ENCODE data around the gene RGS2.

Gene RGS2
- 13.7 to 294 (median 31.1) reads per million in 9 experiments for total RNA-seq

- peak; percentile 80 to 85 (median 83) for DNase-seq
- H3K4me3 Mint-ChIP-seq, result peak within 1 kb of the TSS; percentile 97 to 100
- H3K27ac Mint-ChIP-seq, result peak within 1 kb of the TSS; percentile 98 to 100
- peak; percentile 82 for ATAC-seq (replicated peaks)
- H3K4me1 Mint-ChIP-seq (ENCODE audit: low read depth in 2 of 2), result peaks cover 28 to 29% of the 10 kb centered on the region in 2 donors
- H3K27me3 Mint-ChIP-seq, result no peaks in the 10 kb centered on the region
- no peaks in the 10 kb centered on the region for H3K9me3 Mint-ChIP-seq
- H3K36me3 Mint-ChIP-seq (ENCODE audit: insufficient read depth), result peaks cover 58% of the 10 kb centered on the region
These were observed at the start of gene RGS2 for GRCh38 chr1:192808518-192809306. TSS of gene RGS2 (plus strand) at chr1:192809039. CDS start at chr1:192809072, 33 bp downstream.

GRCh38 chr1:192759104-192759503 is 49.7 kb upstream of the RGS2 start:
- H3K4me1 Mint-ChIP-seq (ENCODE audit: low read depth in 2 of 2), result peaks cover 0 to 2% of the 10 kb centered on the region in 2 donors
- no peak for DNase-seq

GRCh38 chr1:192762265-192762664 is 46.6 kb upstream of the RGS2 start:
- H3K4me3 Mint-ChIP-seq, result no peak overlapping the region
- no peaks in the 10 kb centered on the region for H3K4me1 Mint-ChIP-seq (ENCODE audit: low read depth in 2 of 2)
- DNase-seq, result no peak
- ATAC-seq (replicated peaks), result no peak
- H3K36me3 Mint-ChIP-seq (ENCODE audit: insufficient read depth), result no peaks in the 10 kb centered on the region
- no peaks in the 10 kb centered on the region for H3K9me3 Mint-ChIP-seq
- no peak overlapping the region for H3K27ac Mint-ChIP-seq
- H3K27me3 Mint-ChIP-seq, result peaks cover 14 to 19% of the 10 kb centered on the region in 2 donors

More at GRCh38 chr1:192759104-192759503, 49.7 kb upstream of the RGS2 start:
- Mint-ChIP-seq H3K4me3 (no peak overlapping the region), H3K9me3 (no peaks in the 10 kb centered on the region), H3K36me3 (ENCODE audit: insufficient read depth) (no peaks in the 10 kb centered on the region), H3K27ac (no peak overlapping the region), H3K27me3 (peaks cover 7 to 19% of the 10 kb centered on the region in 2 donors)
- no peak for ATAC-seq (replicated peaks)

- H3K4me3 Mint-ChIP-seq, result no peak overlapping the region
These were observed 45.6 kb upstream of the RGS2 start for GRCh38 chr1:192763243-192763642.

GRCh38 chr1:192763756-192764155 is 45.1 kb upstream of the RGS2 start:
- DNase-seq (no peak), ATAC-seq (replicated peaks) (no peak)
- Mint-ChIP-seq H3K36me3 (ENCODE audit: insufficient read depth) (no peaks in the 10 kb centered on the region), H3K9me3 (no peaks in the 10 kb centered on the region), H3K4me3 (no peak overlapping the region), H3K4me1 (ENCODE audit: low read depth in 2 of 2) (no peaks in the 10 kb centered on the region), H3K27ac (no peak overlapping the region), H3K27me3 (peaks cover 15 to 17% of the 10 kb centered on the region in 2 donors)

More at GRCh38 chr1:192763243-192763642, 45.6 kb upstream of the RGS2 start:
- H3K4me1 Mint-ChIP-seq (ENCODE audit: low read depth in 2 of 2), result no peaks in the 10 kb centered on the region
- no peaks in the 10 kb centered on the region for H3K9me3 Mint-ChIP-seq
- no peak overlapping the region for H3K27ac Mint-ChIP-seq
- no peaks in the 10 kb centered on the region for H3K36me3 Mint-ChIP-seq (ENCODE audit: insufficient read depth)
- ATAC-seq (replicated peaks) (no peak), DNase-seq (no peak)
- peaks cover 14 to 19% of the 10 kb centered on the region in 2 donors for H3K27me3 Mint-ChIP-seq

- H3K4me1 Mint-ChIP-seq (ENCODE audit: low read depth in 2 of 2), result no peaks in the 10 kb centered on the region
- H3K4me3 Mint-ChIP-seq, result no peak overlapping the region
- no peak overlapping the region for H3K27ac Mint-ChIP-seq
- no peaks in the 10 kb centered on the region for H3K36me3 Mint-ChIP-seq (ENCODE audit: insufficient read depth)
- H3K27me3 Mint-ChIP-seq, result peaks cover 17% of the 10 kb centered on the region in 2 donors
- no peaks in the 10 kb centered on the region for H3K9me3 Mint-ChIP-seq
- DNase-seq (no peak), ATAC-seq (replicated peaks) (no peak)
These were observed 44.2 kb upstream of the RGS2 start for GRCh38 chr1:192764675-192765074.

GRCh38 chr1:192766009-192766625 is 42.7 kb upstream of the RGS2 start:
- Mint-ChIP-seq H3K27me3 (peaks cover 17% of the 10 kb centered on the region in 2 donors), H3K27ac (no peak overlapping the region), H3K4me3 (no peak overlapping the region), H3K9me3 (no peaks in the 10 kb centered on the region), H3K36me3 (ENCODE audit: insufficient read depth) (no peaks in the 10 kb centered on the region), H3K4me1 (ENCODE audit: low read depth in 2 of 2) (no peaks in the 10 kb centered on the region)
- DNase-seq (no peak), ATAC-seq (replicated peaks) (no peak)

GRCh38 chr1:192766876-192767275 is 42.0 kb upstream of the RGS2 start:
- Mint-ChIP-seq H3K27ac (no peak overlapping the region), H3K4me1 (ENCODE audit: low read depth in 2 of 2) (no peaks in the 10 kb centered on the region), H3K9me3 (no peaks in the 10 kb centered on the region), H3K36me3 (ENCODE audit: insufficient read depth) (no peaks in the 10 kb centered on the region), H3K4me3 (no peak overlapping the region), H3K27me3 (peaks cover 17% of the 10 kb centered on the region in 2 donors)
- no peak for DNase-seq
- no peak for ATAC-seq (replicated peaks)

- Mint-ChIP-seq H3K27ac (no peak overlapping the region), H3K9me3 (no peaks in the 10 kb centered on the region), H3K4me1 (ENCODE audit: low read depth in 2 of 2) (no peaks in the 10 kb centered on the region), H3K4me3 (no peak overlapping the region), H3K36me3 (ENCODE audit: insufficient read depth) (no peaks in the 10 kb centered on the region), H3K27me3 (peaks cover 11 to 17% of the 10 kb centered on the region in 2 donors)
- DNase-seq (no peak), ATAC-seq (replicated peaks) (no peak)
These were observed 41.0 kb upstream of the RGS2 start for GRCh38 chr1:192767798-192768197.

GRCh38 chr1:192768463-192768862 is 40.4 kb upstream of the RGS2 start:
- no peak for ATAC-seq (replicated peaks)
- Mint-ChIP-seq H3K4me3 (no peak overlapping the region), H3K27ac (no peak overlapping the region)

GRCh38 chr1:192771341-192771740 is 37.5 kb upstream of the RGS2 start:
- Mint-ChIP-seq H3K27ac (no peak overlapping the region), H3K4me1 (ENCODE audit: low read depth in 2 of 2) (no peaks in the 10 kb centered on the region), H3K36me3 (ENCODE audit: insufficient read depth) (no peaks in the 10 kb centered on the region), H3K4me3 (no peak overlapping the region), H3K27me3 (peaks cover 6 to 17% of the 10 kb centered on the region in 2 donors), H3K9me3 (no peaks in the 10 kb centered on the region)
- ATAC-seq (replicated peaks), result no peak
- DNase-seq, result no peak

More at GRCh38 chr1:192768463-192768862, 40.4 kb upstream of the RGS2 start:
- Mint-ChIP-seq H3K36me3 (ENCODE audit: insufficient read depth) (no peaks in the 10 kb centered on the region), H3K27me3 (peaks cover 6 to 17% of the 10 kb centered on the region in 2 donors), H3K4me1 (ENCODE audit: low read depth in 2 of 2) (no peaks in the 10 kb centered on the region), H3K9me3 (no peaks in the 10 kb centered on the region)
- DNase-seq, result no peak

GRCh38 chr1:192775631-192776030 is 33.2 kb upstream of the RGS2 start:
- H3K9me3 Mint-ChIP-seq, result no peaks in the 10 kb centered on the region
- ATAC-seq (replicated peaks), result no peak
- no peak overlapping the region for H3K4me3 Mint-ChIP-seq
- no peak for DNase-seq
- no peaks in the 10 kb centered on the region for H3K36me3 Mint-ChIP-seq (ENCODE audit: insufficient read depth)
- H3K4me1 Mint-ChIP-seq (ENCODE audit: low read depth in 2 of 2), result no peaks in the 10 kb centered on the region
- no peak overlapping the region for H3K27ac Mint-ChIP-seq
- H3K27me3 Mint-ChIP-seq, result peaks cover 0 to 9% of the 10 kb centered on the region in 2 donors

GRCh38 chr1:192776206-192776605 is 32.6 kb upstream of the RGS2 start:
- Mint-ChIP-seq H3K4me1 (ENCODE audit: low read depth in 2 of 2) (no peaks in the 10 kb centered on the region), H3K36me3 (ENCODE audit: insufficient read depth) (no peaks in the 10 kb centered on the region), H3K27me3 (peaks cover 0 to 9% of the 10 kb centered on the region in 2 donors), H3K9me3 (no peaks in the 10 kb centered on the region), H3K4me3 (no peak overlapping the region), H3K27ac (no peak overlapping the region)
- ATAC-seq (replicated peaks), result no peak
- DNase-seq, result no peak

- H3K27me3 Mint-ChIP-seq, result peaks cover 0 to 9% of the 10 kb centered on the region in 2 donors
- H3K9me3 Mint-ChIP-seq, result no peaks in the 10 kb centered on the region
- H3K27ac Mint-ChIP-seq, result no peak overlapping the region
- H3K4me3 Mint-ChIP-seq, result no peak overlapping the region
- H3K4me1 Mint-ChIP-seq (ENCODE audit: low read depth in 2 of 2), result no peaks in the 10 kb centered on the region
- no peak for DNase-seq
- no peaks in the 10 kb centered on the region for H3K36me3 Mint-ChIP-seq (ENCODE audit: insufficient read depth)
- no peak for ATAC-seq (replicated peaks)
These were observed 31.8 kb upstream of the RGS2 start for GRCh38 chr1:192776998-192777397.
